Activated CD4-positive, alpha-beta T cell treated with anti-CD3 and anti-CD28 coated beads, Interleukin-2, amount 50 U/mL, for 24 hours (primary cell): Measurements from ENCODE around the gene TLR3.
A peak's percentile ranks its signal among the peaks of the same experiment; 100 is the strongest.
"Not testable (repeated sequence)": the region's sequence is repeated elsewhere in the genome, so short reads cannot be mapped to it uniquely, and the experiment has no call there.

Experiments used
- DNase-seq, 2 donors: peaks; one replicate each; pipeline ENCODE4 v3.0.0-alpha.2; 2020; ENCODE audit warnings: low read depth in 1 of 2, low spot score in 1 of 2

Gene TLR3

GRCh38 chr4:186047501-186047900 lies 21.5 kb upstream of the TLR3 start:
- DNase-seq: not testable (repeated sequence)

- not testable (repeated sequence) for DNase-seq
Measured at GRCh38 chr4:186050135-186050534, 18.8 kb upstream of the TLR3 start.

DNA sequence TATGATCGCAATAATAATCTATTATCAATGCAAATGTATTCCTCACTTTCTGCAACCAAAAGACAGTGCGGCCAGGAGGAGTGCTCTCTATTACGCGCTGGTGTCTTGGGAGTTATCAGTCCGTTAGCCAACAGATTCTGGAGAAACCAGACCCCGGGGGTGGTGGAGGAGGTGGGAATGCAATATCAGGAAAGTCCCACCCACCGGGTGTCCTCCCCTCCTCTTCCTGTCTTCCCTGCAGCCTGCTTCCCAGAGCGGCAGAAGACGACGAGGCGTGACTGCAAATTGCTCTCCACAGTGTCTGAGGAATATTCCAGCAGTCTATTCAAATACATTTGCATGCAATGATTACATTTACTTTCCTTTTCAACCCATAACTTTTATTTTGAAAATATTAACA lies 17.9 kb upstream of the TLR3 start:
- no peak for DNase-seq

- DNase-seq: no peak
Measured at GRCh38 chr4:186058253-186058979, 10.5 kb upstream of the TLR3 start.

DNA sequence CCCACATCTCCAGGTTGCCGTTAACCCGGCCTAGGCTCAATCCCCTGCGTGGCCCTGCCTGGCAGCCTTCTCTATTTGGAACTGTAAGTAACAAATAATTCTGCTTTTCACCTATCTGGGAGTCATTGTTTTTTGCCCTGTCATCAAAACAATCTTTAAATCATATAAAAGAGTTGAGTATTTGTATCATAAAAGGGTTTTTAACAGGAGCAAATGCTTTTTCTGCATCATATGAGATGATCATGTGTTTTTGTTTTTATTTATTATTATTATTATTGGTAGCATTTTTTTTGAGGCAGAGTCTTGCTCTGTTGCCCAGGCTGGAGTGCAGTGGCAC lies 10.0 kb upstream of the TLR3 start:
- DNase-seq: no peak

DNA sequence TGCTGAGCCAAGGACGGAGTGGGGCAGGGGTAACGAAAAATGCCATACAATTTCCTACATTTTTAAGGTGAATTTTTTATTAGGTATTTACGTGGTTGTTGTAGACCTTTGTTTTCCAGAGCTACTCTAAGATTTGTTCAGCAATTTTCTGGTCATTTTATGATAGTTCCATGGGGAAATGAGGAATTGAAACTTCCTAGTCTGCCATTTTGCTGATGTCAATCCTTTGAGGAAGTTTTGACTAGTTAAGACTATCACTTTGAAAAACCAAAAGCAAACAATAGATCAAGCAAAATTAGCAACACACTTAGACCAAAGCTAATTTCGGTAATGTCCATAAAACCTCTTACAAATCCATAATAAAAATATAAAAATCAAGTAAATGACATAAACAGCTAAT lies 7.0 kb upstream of the TLR3 start:
- no peak for DNase-seq

GRCh38 chr4:186067757-186068385 lies 1.1 kb upstream of the TLR3 start:
- DNase-seq: peak in 1 of 2 donors; percentile 10

- DNase-seq: no peak
Measured at GRCh38 chr4:186069729-186070128, 773 bp downstream of the TLR3 start.

DNA sequence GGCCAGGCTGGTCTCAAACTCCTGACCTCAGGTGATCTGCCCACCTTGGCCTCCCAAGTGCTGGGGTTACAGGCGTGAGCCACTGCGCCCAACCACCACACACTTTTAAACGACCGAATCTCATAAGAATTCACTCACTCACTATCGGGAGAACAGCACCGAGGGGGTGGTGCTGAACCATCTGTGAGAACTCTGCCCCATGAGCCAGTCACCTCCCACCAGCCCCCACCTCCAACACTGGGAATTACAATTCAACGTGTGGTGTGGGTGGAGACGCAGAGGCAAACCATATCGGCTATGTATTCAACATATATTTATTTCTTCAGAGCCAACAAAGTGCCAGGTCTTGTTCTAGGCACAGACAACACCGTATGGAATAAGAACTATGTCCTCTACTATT lies 3.6 kb downstream of the TLR3 start:
- DNase-seq: no peak

- DNase-seq: no peak
Measured at GRCh38 chr4:186074189-186074588, 5.2 kb downstream of the TLR3 start.

- no peak for DNase-seq
Measured at GRCh38 chr4:186078981-186079638, 10.2 kb downstream of the TLR3 start.

DNA sequence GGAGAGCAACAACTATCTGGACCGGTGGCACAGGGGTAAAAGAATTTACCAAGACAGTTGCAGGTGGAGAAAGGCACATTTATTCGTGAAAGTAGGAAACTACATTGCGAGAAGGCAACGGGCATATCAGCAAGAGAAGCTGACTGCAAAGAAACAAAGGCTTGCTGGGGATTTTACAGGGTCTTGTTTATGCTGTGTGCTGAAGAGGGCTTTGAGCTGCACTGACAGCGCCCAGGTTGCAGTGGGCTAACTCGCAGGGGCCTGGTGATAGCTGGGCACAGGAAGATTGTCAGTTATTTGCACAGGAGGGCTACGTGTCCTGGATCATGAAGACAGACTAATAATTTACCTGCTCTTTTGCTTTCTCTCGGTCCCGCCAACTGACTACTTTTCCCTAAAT lies 10.7 kb downstream of the TLR3 start:
- no peak for DNase-seq

GRCh38 chr4:186081202-186081807 lies 12.3 kb downstream of the TLR3 start:
- no peak for DNase-seq

DNA sequence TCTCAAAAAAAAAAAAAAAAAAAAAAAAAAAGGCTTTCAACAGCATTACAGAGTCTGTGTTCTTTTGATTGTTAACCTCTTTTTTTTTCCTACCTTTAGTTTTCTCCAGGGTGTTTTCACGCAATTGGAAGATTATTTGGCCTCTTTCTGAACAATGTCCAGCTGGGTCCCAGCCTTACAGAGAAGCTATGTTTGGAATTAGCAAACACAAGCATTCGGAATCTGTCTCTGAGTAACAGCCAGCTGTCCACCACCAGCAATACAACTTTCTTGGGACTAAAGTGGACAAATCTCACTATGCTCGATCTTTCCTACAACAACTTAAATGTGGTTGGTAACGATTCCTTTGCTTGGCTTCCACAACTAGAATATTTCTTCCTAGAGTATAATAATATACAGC lies 13.3 kb downstream of the TLR3 start:
- DNase-seq: no peak

DNA sequence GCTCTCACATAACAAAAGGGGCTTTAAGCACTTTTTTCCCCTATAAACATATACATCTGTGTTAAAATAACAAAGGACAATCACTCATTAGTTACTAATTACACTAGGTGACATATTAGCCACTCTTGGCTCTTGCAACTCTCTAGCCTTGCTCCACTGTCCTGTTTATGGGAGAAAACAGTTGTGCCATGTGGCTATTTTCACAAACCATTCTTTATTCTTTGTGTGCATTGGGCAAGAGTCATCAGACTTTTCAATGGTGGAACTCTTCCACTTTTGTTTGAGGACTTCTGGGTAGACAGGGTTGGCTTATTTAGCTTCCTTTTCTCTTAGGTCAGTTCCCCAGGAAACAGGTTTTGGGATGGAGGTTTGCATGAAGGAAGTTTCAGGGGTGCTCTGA lies 19.6 kb downstream of the TLR3 start:
- no peak for DNase-seq

GRCh38 chr4:186092296-186092695 lies 23.3 kb downstream of the TLR3 start:
- DNase-seq: no peak

- DNase-seq: no peak
Measured at GRCh38 chr4:186095406-186095805, 26.4 kb downstream of the TLR3 start.

GRCh38 chr4:186096681-186097165 lies 27.8 kb downstream of the TLR3 start:
- no peak for DNase-seq

- no peak for DNase-seq
Measured at GRCh38 chr4:186097386-186097785, 28.4 kb downstream of the TLR3 start.

DNA sequence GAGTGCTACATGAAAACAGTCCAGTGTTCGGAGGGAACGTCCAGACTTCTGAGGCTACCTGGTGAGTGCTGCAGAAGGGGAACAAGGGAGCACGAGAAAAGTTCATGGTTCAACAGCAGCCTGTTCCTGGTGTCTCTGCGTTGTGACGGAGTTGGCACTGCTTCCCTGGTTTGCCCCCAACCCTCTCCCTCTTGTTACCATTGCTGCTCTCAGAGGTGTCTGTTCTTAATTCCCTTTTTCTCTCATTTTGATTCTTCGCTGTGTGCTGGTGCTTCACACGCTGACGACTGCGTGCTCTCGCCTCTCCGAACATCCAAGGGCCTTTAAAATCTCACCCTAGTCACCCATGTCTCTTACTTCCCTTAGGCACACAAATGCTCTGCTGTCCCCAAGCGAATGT lies 34.0 kb downstream of the TLR3 start:
- no peak for DNase-seq

DNA sequence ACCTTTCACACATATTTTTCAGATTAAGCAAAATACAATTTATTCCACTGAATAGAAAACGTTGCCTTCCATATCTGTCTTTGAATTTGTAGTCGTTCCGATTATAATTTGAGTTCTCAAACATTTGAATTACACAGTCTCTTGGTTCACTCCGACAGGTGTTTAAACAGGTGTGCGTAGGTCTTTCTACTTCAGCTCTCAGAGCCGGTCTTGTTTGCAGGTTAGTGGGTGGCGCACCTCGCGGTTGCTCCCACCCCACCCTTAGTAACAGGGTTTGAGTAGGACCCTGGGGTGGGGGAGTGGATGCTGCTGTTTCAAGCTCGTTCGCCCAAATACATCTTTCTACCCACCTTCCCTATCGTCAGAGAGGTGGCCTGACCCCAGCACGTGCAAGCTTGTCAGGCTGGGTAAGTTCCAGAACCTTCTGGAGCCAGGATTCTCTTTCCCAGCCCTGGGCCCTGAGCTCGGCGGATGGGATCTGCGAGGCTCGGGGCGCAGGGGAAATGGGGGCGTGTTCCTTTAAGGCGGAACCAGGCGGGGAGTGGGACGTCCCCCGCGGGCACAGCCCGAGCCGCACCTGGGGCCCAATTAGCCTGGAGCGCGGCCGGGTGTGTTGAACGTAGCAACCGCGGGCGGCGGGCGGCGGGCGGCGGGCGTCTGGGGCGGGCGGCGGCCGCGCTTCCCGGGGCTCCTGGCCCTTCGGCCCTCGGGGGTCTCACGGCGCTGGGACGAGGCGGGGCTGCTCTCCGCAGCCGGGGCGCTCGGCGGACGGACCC lies 35.3 kb downstream of the TLR3 start, which contains the start of gene FAM149A:
FAM149A (plus strand) TSS at position 591 of the 776 bp plus-strand sequence.
- peak; percentile 4 to 25 for DNase-seq
